NT2/D1 (cell line): Measurements from ENCODE around the gene PCNX1.

Source experiments
- SUZ12 ChIP-seq: IDR thresholded peaks from 2 replicates; pipeline ENCODE4 v1.6.1; 2011; ENCODE audit not compliant: insufficient read length, insufficient read depth; ENCODE audit errors: extremely low read depth
- ZNF274 ChIP-seq: IDR thresholded peaks from 2 replicates; pipeline ENCODE4 v1.6.1; 2011; ENCODE audit warnings: mild to moderate bottlenecking, low read depth, low read length

DNA sequence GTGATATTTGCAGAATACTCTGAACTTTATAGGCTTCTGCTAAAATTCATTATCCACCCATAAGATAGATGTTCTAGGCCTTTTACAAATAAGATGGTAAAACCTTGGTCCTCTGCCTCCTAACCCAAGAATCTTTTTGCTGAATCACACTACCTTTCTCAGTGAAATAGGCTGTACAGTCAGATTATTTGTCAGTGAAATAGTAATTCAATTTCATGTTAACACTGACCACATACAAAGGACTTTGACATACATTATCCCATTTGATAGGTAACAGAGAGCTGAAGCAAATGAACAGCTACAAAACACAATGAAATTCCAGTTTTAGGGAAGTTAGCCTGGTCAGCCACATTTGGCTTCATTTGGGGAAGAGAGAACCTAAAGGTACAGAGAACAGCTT lies 141.1 kb downstream of the PCNX1 start:
- TF ChIP-seq SUZ12, result no peak
- no peak for TF ChIP-seq ZNF274
